ENCODE measurements around the gene PRDM16. TPM values are rescaled to one million over a fixed set of nuclear protein-coding genes. Genes with fewer than 3 reads are reported as not detected.
A peak's percentile ranks its signal among the peaks of the same experiment; 100 is the strongest.

The PRDM16 gene
- total and polyA plus RNA-seq, 2 of the 13 experiments (the other 11 are each of a cell fraction or from before 2014, with no cell fraction given) = 0.15 to 0.81 TPM

- TF ChIP-seq FOXK1 (CRISPR knock-in tag; IDR thresholded peaks at IDR 0.05; ENCODE audit: borderline replicate concordance, low read depth) (peak; percentile 31; the same call in 1 of the 2 replicates), CCAR2 (optimal IDR thresholded peaks at IDR 0.05; ENCODE audit: low read depth, low read length) (no peak), MYC (CRISPR knock-in tag; IDR thresholded peaks at IDR 0.05; ENCODE audit: borderline replicate concordance) (peak; percentile 64; the same call in 1 of the 2 replicates), ZNF143 (CRISPR knock-in tag; IDR thresholded peaks at IDR 0.05) (peak; percentile 15; the same call in 1 of the 2 replicates), IRF2 (CRISPR knock-in tag; IDR thresholded peaks at IDR 0.05) (no peak), DR1 (CRISPR knock-in tag; IDR thresholded peaks at IDR 0.05) (no peak), BRF2 (CRISPR knock-in tag; IDR thresholded peaks at IDR 0.05) (no peak), MXD3 (CRISPR knock-in tag; IDR thresholded peaks at IDR 0.05) (no peak), ZSCAN12 (CRISPR knock-in tag; IDR thresholded peaks at IDR 0.05) (no peak), ZNF615 (CRISPR knock-in tag; IDR thresholded peaks at IDR 0.05; ENCODE audit: borderline replicate concordance) (no peak), TCF7L2 (IDR thresholded peaks at IDR 0.05; ENCODE audit: low read depth, low read length) (no peak), HIC2 (CRISPR knock-in tag; IDR thresholded peaks at IDR 0.05; ENCODE audit: low read depth) (peak; percentile 61; the same call in 1 of the 2 replicates), RAD51 (IDR thresholded peaks at IDR 0.05; ENCODE audit: borderline replicate concordance) (no peak), ZNF788 (CRISPR knock-in tag; IDR thresholded peaks at IDR 0.05; ENCODE audit: borderline replicate concordance) (no peak), ZNF468 (CRISPR knock-in tag; IDR thresholded peaks at IDR 0.05) (no peak), ZNF724P (CRISPR knock-in tag; IDR thresholded peaks at IDR 0.05; ENCODE audit: borderline replicate concordance) (0 out of 2 replicates have a peak, but pooled peaks have one; percentile 40), ZNF577 (CRISPR knock-in tag; IDR thresholded peaks at IDR 0.05; ENCODE audit: borderline replicate concordance, low read depth) (no peak), ZNF3 (CRISPR knock-in tag; IDR thresholded peaks at IDR 0.05) (no peak), TFDP1 (CRISPR knock-in tag; IDR thresholded peaks at IDR 0.05; ENCODE audit: borderline replicate concordance) (peak; percentile 49; the same call in 1 of the 2 replicates), ZNF362 (CRISPR knock-in tag; IDR thresholded peaks at IDR 0.05; ENCODE audit: borderline replicate concordance) (no peak), ZNF543 (CRISPR knock-in tag; IDR thresholded peaks at IDR 0.05) (0 out of 2 replicates have a peak, but pooled peaks have one; percentile 30), DPF2 (CRISPR knock-in tag; IDR thresholded peaks at IDR 0.05; ENCODE audit: borderline replicate concordance, low read depth) (peak; percentile 51; the same call in 1 of the 2 replicates), ZNF33B (CRISPR knock-in tag; IDR thresholded peaks at IDR 0.05) (no peak)
These were observed 287.2 kb downstream of the PRDM16 start (continued) for GRCh38 chr1:3355894-3356826.
